ENCODE results near the gene RPL39L.
"Not testable (repeated sequence)": the region's sequence is repeated elsewhere in the genome, so short reads cannot be mapped to it uniquely, and the experiment has no call there.

Gene RPL39L

GRCh38 chr3:187139895-187140253 lies 578 bp upstream of the RPL39L start:
- DNase-seq: no peak

DNA sequence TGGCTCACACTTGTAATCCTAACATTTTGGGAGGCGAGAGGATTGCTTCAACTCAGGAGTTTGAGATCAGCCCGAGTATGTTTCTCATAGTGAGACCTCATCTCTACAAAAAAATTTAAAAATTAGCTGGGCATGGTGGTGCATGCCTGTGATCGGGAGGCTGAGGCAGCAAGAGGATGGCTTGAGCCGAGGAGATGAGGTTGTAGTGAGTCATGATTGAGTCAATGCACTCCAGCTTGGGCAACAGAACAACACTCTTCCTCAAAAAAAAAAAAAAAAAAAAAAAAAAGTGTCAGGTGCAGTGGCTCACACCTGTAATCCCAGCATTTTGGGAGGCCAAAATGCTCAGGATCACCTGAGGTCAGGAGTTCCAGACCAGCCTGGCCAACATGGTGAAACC lies 2.4 kb downstream of the RPL39L start:
- no peak for DNase-seq

- no peak for DNase-seq
Observed at GRCh38 chr3:187136337-187136736, 3.0 kb downstream of the RPL39L start.

- DNase-seq: not testable (repeated sequence)
Observed at GRCh38 chr3:187135172-187135690, 4.1 kb downstream of the RPL39L start.

DNA sequence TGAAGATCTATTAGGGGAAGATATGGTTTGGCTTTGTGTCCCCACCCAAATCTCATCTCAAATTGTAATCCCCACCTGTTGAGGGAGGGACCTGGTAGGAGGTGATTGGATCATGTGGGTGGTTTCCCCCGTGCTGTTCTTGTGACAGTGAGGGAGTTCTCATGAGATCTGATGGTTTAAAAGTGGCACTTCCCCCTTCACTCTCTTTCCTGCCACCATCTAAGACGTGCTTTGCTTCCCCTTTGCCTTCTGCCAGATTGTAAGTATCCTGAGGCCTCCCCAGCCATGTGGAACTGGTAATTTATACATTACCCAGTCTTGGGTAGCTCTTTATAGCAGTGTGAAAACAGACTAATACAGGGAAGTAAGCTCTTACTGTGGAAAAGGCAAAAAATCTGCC lies 6.1 kb downstream of the RPL39L start:
- not testable (repeated sequence) for DNase-seq

- no peak for DNase-seq
Observed at GRCh38 chr3:187132666-187133065, 6.6 kb downstream of the RPL39L start.

DNA sequence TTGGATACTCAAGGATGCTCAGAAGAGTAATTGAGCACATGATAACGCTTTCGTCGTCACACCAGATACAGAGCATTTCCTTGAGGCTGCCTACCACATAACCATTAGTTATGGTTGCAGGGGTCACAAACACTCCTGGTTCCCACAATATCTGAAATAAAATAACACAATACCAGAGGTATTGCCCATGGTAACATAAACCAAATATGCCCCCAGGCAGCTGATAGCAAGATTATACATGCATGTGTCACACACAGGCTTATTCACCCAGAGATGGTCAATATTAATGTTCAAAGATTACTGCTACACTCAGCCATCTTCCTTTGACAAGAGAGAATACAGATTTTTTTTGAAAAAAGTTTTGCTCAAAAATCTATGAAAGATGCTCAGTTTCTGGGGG lies 7.3 kb downstream of the RPL39L start:
- DNase-seq: no peak

DNA sequence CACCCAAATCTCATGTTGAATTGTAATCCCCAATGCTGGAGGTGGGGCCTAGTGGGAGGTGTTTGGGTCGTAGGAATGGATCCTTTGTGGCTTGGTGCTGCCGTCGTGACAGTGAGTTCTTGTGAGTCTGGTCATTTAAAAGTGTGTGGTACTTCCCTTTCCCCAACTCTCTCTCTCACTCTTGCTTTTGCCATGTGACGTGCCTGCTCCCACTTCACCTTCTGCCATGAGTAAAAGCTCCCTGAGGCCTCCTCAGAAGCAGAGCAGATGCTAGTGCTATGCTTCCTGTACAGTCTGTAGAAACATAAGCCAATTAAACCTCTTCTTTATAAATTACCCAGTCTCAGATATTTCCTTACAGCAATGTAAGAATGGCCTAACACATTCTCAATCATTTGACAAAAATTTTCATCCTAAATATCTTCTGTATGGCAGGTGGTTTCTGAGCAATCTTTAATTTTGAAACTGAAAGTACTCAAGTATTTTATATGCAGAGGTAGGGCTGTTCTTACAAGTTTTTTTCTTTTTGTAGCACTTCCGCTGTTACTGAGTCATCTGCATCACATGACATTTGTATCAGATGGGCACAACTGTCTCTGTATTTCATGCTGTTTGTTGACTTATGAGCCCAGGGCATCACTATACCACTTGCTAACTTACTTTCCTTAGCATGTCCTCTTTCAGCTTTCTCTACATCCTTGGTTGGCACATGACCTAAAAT lies 8.8 kb downstream of the RPL39L start:
- DNase-seq: no peak

DNA sequence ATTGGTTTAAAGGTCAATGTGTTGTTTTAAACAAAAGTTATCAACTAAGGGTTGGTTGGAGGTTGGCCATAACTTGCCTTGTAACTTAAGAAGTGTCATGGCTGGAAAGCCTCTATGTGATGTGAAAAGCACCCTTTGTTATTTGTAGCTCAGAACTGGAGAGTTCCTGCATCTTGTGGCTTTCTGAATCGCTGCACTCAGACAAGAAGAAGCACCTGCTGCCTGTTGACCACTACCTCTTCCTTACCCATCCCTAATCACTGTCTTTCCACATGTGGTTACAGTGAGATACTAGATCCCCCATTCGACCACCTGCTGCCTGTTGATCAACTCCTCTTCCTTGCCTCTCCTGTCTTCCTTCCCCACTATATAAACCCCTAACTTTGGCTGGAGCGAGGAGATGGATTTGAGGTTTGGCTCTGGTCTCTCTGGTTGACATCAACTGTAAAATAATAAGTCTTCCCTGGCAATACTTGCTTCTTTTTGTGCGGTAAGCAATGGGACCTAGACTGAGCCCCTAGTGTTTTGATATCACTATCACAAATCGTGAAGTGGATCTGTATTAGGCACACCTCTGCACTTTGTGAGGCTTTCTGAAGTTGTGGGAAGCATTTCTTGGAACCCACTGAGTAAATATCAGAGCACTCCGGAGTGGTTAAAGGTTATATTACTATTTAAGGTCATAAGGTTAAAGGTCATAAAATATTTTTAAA lies 13.8 kb downstream of the RPL39L start:
- no peak for DNase-seq

DNA sequence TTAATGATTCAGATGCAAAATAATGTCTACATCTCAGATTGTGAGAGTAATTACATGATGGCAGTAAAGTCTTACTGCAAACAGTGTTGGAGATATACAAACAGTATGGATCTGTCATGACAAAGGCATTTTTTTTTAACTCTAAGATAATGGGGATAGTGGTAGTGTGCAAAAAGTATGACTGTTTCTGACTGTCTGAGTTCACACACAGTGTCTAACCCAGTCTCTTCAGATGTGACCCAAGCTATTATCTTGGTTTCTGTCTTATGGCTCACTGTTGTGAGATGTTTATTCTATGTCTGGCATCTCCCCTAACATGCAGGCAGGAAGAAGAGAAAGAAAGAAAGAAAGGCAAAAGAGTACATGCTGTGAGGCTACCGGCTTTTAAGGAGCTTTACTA lies 17.0 kb downstream of the RPL39L start:
- no peak for DNase-seq

DNA sequence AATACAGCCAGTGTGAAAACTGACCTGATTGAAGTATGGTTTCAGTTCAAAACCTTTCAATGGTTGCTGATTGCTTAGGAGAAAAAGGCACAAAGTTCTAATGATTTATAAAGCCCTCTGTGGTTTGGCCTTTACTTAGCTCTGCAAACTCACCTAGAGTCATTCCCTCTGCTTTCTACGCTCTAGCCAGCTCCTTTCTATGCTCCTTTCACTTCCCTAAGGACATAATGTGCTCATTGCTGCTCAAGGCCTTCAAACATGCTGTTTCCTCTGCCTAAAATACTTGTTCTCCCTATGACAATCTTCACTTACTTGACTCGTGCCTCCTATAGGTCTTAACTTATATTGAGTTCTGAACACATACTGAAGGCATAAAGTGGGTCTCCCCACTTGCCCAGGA lies 19.0 kb downstream of the RPL39L start:
- no peak for DNase-seq

DNA sequence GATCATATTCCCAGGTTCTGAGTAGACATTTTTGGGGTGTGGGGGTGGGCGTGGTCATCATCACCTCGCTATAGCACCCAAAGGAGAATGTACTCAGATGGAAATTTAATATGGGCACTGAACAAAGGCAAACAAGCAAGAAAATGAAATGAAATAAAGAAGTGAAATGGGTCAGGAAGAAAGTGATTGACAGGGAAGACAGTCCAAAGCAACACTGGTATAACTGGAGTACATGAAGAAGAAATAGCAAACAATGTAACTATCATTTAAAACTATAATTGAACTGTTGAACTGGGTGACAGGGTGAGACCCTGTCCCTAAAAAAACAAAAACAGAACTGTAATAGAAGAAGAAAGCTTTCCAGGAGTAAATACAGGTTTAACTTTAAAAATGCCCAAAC lies 24.8 kb downstream of the RPL39L start:
- no peak for DNase-seq

DNA sequence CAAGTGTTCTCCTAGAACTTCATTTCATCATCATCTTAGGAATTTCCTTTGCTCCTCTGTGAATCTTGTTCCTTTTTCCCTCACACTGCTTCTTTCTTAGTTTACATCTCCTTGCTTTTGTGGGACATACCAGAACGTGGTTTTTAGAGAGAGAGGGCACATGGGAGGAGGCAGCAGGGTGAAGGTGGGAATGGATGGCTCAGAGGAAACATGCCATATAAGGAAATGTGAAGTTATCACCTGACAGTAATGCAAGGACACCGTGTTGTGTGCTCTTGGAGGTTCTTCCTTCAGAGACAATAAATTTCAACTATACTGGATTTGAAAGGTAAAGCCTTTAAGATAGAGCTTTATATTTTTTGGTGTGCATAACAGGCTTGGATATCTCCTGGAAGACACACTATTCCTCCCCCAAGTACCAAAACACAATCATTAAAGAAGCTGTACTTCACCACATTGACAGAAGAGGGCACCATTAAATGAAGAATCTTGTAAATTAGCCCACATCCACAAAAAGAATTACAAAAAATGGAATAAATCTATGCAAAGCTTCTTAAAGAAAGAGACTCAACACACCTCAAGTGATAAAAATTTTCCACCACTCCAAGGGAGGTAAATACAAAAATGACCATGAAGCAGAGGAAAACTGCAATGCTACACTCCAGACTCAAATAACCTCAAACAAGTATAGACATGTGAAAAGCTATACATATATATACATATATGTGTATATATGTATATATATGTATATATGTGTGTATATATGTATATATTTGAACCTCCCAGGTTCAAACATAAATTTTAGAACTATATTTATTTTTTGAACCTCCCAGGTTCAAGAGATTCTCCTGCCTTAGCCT lies 26.1 kb downstream of the RPL39L start:
- no peak for DNase-seq

DNA sequence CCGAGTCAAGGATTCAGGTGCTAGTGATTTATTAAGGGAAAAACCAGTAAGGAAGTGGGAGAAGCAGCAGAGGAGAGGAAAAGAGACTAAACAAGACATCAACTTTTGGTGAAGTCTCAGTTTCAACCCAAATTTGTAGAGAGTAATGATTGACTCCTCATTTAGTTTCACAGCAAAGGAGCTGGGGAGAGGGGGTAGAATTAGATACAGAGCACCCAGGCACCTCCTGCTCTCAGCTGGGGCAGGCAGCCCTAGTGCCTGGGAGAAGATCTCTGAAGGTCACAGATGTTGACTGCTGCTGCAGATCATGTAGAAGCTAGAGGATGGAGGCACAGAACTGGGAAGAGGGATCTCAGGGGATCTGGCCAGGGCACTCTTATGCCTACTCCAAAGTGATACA lies 29.1 kb downstream of the RPL39L start:
- DNase-seq: no peak

DNA sequence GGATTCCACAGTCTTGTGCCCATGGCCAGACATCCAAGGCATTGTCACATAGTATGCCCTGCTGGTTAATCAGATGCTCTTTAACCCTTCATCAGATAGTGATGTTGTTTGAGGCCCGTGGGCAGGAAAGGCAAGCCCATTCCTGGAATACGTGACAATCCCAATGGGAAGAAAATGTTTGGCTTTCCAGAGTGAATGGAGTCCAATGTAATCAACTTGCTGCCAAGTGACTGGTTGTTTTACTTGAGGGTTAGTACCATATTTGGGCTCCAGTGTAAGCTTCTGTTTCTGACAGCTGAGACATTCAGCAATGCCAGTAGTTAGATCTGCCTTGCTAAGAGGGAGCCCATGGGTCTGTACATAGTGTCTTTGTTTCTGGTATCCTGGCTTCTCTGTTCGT lies 31.3 kb downstream of the RPL39L start:
- DNase-seq: no peak

GRCh38 chr3:187105700-187106099 lies 33.6 kb downstream of the RPL39L start:
- no peak for DNase-seq

DNA sequence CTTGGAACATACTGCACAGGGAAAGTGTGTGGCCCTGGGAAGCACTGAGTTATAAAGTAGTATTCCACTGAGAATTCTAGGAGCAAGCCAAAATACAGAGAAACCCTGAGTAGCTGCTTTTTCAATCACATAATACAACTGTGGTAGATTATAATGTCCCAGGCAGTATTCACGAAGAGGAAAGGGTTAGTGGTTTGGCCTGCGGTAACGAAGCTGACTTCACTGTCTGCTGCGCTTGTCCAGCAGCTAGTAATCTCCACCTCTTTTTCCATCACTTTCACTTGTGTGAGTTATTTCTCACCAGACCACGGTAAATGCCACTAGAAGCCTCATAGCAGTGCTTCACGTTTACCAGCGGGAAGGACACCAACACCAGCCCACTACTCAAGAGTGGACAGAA lies 34.4 kb downstream of the RPL39L start:
- DNase-seq: no peak

GRCh38 chr3:187104342-187104741 lies 35.0 kb downstream of the RPL39L start:
- no peak for DNase-seq

- no peak for DNase-seq
Observed at GRCh38 chr3:187103251-187103650, 36.0 kb downstream of the RPL39L start.

DNA sequence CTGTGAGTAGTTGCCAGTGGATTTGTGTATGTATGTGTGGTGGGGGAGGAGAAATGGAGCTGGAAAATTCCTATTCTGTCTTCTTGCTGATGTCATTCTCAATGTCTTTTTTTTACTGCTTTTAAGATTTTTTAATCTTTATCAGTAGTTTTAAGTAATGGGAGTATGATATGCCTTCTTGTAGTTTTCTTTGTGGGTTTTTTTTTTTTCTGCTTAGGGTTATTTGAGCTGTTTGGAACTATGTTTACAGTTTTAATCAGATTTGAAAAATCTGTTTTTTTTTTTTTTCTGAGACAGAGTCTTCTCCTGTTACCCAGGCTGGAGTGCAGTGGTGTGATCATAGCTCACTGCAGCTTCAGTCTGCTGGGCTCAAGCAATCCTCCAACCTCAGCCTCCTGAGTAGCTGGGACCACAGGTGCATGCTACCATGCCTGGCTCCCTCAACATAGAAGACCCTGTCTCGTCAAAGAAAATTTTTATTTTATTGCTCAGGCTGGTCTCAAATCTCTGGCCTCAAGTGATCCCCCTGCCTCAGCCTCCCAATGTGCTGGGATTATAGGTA lies 37.1 kb downstream of the RPL39L start:
- DNase-seq: no peak

GRCh38 chr3:187101184-187102072 lies 37.9 kb downstream of the RPL39L start:
- peak in 11 of 56 donors; percentile 1 to 47 (median 10) for DNase-seq

Measured in nucleus accumbens (tissue), 56 donors.